H1 (cell line): ENCODE results near the gene ZNF670. TPM values are rescaled to one million over a fixed set of nuclear protein-coding genes. Genes with fewer than 3 reads are reported as not detected.
A peak's percentile ranks its signal among the peaks of the same experiment; 100 is the strongest.

Source experiments
- BRCA1 ChIP-seq: IDR thresholded peaks from 2 replicates; pipeline ENCODE4 v1.6.1; 2012; ENCODE audit warnings: low read depth, low read length, improper control_type of control experiment
- CREB1 ChIP-seq: IDR thresholded peaks from 2 replicates; pipeline ENCODE4 v1.6.1; 2012; ENCODE audit warnings: inconsistent platforms
- CTCF ChIP-seq, 3 experiments: IDR thresholded peaks; 1 replicate in 2 of 3; 2 replicates in 1 of 3; pipeline versions ENCODE4 v1.5.1 to v1.6.1; 2011; ENCODE audit warnings: low read length in 3 of 3, mild to moderate bottlenecking in 3 of 3, inconsistent platforms in 2 of 3, low read depth in 1 of 3, moderate library complexity in 1 of 3; ENCODE audit not compliant: insufficient read depth in 1 of 3; ENCODE audit errors: control extremely low read depth in 1 of 3
- FOSL1 ChIP-seq: IDR thresholded peaks from 2 replicates; pipeline ENCODE4 v1.6.1; 2011; ENCODE audit warnings: mild to moderate bottlenecking, low read depth, low read length, moderate library complexity; ENCODE audit not compliant: insufficient read depth
- HDAC2 ChIP-seq, 2 experiments: fragments of 300-600 bp in 1 of 2; sonication (generic) in 1 of 2; IDR thresholded peaks; 2 replicates each; pipeline ENCODE4 v1.6.1; 2011 to 2012; ENCODE audit warnings: low read depth in 2 of 2, low read length in 2 of 2, mild to moderate bottlenecking in 2 of 2, moderate library complexity in 2 of 2, borderline replicate concordance in 1 of 2, inconsistent platforms in 1 of 2
- HDAC6 ChIP-seq: IDR thresholded peaks from one replicate; pipeline ENCODE4 v1.7.1; 2012; ENCODE audit warnings: low read depth, mild to moderate bottlenecking, inconsistent platforms, low read length, moderate library complexity
- POLR2A ChIP-seq, 2 experiments: IDR thresholded peaks; 1 replicate in 1 of 2; 2 replicates in 1 of 2; pipeline ENCODE4 v1.6.1; 2011; ENCODE audit warnings: low read depth in 2 of 2, low read length in 2 of 2, mild to moderate bottlenecking in 2 of 2; ENCODE audit errors: control extremely low read depth in 1 of 2
- POLR2AphosphoS5 ChIP-seq: IDR thresholded peaks from 2 replicates; pipeline ENCODE4 v1.6.1; 2011; ENCODE audit warnings: low read depth, low read length
- SP1 ChIP-seq: IDR thresholded peaks from 2 replicates; pipeline ENCODE4 v1.6.1; 2011; ENCODE audit warnings: low read depth, low read length
- SP4 ChIP-seq: IDR thresholded peaks from 2 replicates; pipeline ENCODE4 v1.6.1; 2012; ENCODE audit warnings: low read length, inconsistent platforms
- TAF7 ChIP-seq: optimal IDR thresholded peaks from 2 replicates; pipeline ENCODE3; 2011; ENCODE audit warnings: low read depth, mild to moderate bottlenecking, inconsistent platforms, low read length, moderate library complexity, borderline replicate concordance
- polyA plus RNA-seq, 7 experiments: library from polyadenylated mRNA; depleted of rRNA in 3 of 7; stranded (reverse) in 5 of 7; unstranded in 2 of 7; fragments of >200 nt in 5 of 7; fragments of 200-250 nt in 2 of 7; gene quantifications; 1 replicate in 5 of 7; 2 replicates in 1 of 7; 4 replicates in 1 of 7; pipeline versions ENCODE4 v1.2.1 to v1.2.3, GENCODE V29; 2011 to 2013; ENCODE audit warnings: missing spikeins in 2 of 7, mixed read lengths in 2 of 7
- total RNA-seq: library from RNA; stranded (reverse); fragmentation: NEBNext Ultra II Directional; extraction: Animal tissue kit (Norgen Biotek cat#: 25700); gene quantifications from 2 replicates; pipeline ENCODE4 v1.2.1, GENCODE V29; 2021

The ZNF670 gene
- total and polyA plus RNA-seq, 2 of the 8 experiments (the other 6 are each of a cell fraction or from before 2014, with no cell fraction given), result 2.8 to 15.4 TPM

DNA sequence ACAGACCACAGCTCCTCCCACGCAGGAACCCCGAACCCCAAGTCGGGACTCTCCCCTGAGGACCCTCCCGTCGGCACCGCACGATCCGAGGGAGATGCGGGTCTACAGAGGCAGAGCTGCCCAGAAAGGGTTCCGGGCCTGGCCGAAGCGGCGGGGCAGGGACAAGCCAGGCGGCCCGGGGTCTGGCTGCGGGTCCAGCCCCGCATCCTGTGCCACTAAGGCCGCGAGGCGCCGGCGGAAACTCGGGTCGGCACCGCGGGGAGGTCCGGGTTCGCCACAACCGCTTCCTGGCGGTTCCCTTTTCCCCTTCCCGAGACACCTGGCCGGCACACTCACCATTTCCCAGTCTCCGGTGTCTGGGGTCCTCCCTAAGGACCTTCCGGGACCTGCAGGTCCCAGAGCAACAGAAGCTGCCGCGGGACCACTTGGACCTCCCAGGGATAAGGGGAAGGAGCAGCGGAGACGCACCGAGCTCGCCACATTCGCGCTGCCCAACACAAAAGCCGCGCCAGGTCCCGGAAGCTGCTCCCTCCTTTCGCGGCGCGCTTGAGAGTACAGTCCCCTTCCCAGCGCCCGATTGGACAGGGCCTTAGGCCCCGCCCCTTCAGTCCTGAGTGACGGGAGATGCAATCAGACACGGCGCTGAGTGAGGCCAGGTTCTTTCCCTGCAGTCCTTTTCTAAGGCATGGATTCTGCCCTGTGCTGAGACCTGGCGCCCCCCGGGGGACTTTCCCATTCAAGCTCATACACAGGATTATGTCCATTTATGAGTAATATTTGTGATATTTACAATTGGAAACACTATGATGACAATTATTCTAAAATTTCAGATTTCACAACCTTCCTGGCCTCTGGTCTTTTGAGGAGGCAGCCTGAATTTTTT, at the start of gene ZNF670 (continued):
- TF ChIP-seq BRCA1, result no peak
- 0 out of 4 replicates have a peak, but pooled peaks of 1 of the 3 experiments have one; percentile 10 for TF ChIP-seq CTCF (IDR thresholded peaks at IDR 0.05; ENCODE audit: control extremely low read depth in 1 of 3, insufficient read depth in 1 of 3, low read depth in 1 of 3, low read length in 3 of 3)
- TF ChIP-seq TAF7, result peak; percentile 86
- no peak for TF ChIP-seq HDAC6
- peak; percentile 97 for TF ChIP-seq POLR2AphosphoS5
- TF ChIP-seq HDAC2 (IDR thresholded peaks at IDR 0.05; ENCODE audit: borderline replicate concordance in 1 of 2, low read depth in 2 of 2, low read length in 2 of 2), result 0 out of 4 replicates have a peak, but pooled peaks of 1 of the 2 experiments have one; percentile 2
- peak; percentile 55; the same call in 1 of the 2 replicates for TF ChIP-seq SP1
- peak; percentile 65 for TF ChIP-seq CREB1
- TF ChIP-seq POLR2A (IDR thresholded peaks at IDR 0.05; ENCODE audit: control extremely low read depth in 1 of 2, low read depth in 2 of 2, low read length in 2 of 2), result peak; percentile 95 to 98
- TF ChIP-seq FOSL1, result no peak
- no peak for TF ChIP-seq SP4
- TF ChIP-seq, all 59 proteins: peak for 23
